Activated CD4-positive, alpha-beta T cell treated with anti-CD3 and anti-CD28 coated beads for 36 hours (primary cell): Measurements from ENCODE around the gene HLA-A. TPM values are rescaled to one million over a fixed set of nuclear protein-coding genes. Genes with fewer than 3 reads are reported as not detected.

Experiments used
- ATAC-seq: fragments of 200-7000 bp; cut with Tn5 transposase; one replicate; pipeline ENCODE4 v1.10.0; 2021; ENCODE audit warnings: mild to moderate bottlenecking, moderate library complexity
- CTCF ChIA-PET: fragments of 350-600 bp; sonication (Branson Sonifier 250); formaldehyde crosslinking; loops from one replicate; lab custom pipeline; 2021; ENCODE audit warnings: antibody characterized with exemption; lab: Charles Lee
- POLR2A ChIA-PET: fragments of 350-600 bp; sonication (Branson Sonifier 250); formaldehyde crosslinking; loops from one replicate; lab custom pipeline; 2021; ENCODE audit warnings: antibody characterized with exemption, inconsistent platforms; lab: Charles Lee
- DNase-seq: peaks from one replicate; pipeline ENCODE4 v3.0.0-alpha.2; 2020
- H3K27ac Mint-ChIP-seq: one replicate; pipeline ENCODE4 v1.8.0; 2021; ENCODE audit warnings: mixed read lengths
- H3K27me3 Mint-ChIP-seq: one replicate; pipeline ENCODE4 v1.8.0; 2021; ENCODE audit warnings: mixed read lengths
- H3K36me3 Mint-ChIP-seq: one replicate; pipeline ENCODE4 v1.8.0; 2021; ENCODE audit warnings: low read depth, mixed read lengths
- H3K4me1 Mint-ChIP-seq: one replicate; pipeline ENCODE4 v1.8.0; 2021; ENCODE audit warnings: mixed read lengths
- H3K4me3 Mint-ChIP-seq: one replicate; pipeline ENCODE4 v1.8.0; 2021; ENCODE audit warnings: mild to moderate bottlenecking, moderate library complexity, mixed read lengths
- H3K9me3 Mint-ChIP-seq: one replicate; pipeline ENCODE4 v1.8.0; 2021; ENCODE audit warnings: low read depth, mixed read lengths
- intact Hi-C, 2 experiments: fragments of 100-400 bp; cut with DNase I in 1 of 2; cut with micrococcal nuclease in 1 of 2; formaldehyde crosslinking; loops; one replicate each; pipeline versions ENCODE4 v1.14.2 to v1.15.1; 2022 to 2024; cut with DNase I, micrococcal nuclease
- total RNA-seq, 2 experiments: library from RNA; stranded (reverse); gene quantifications; one replicate each; pipeline ENCODE4 v1.2.3, GENCODE V29; 2021

HLA-A gene
- total RNA-seq, 2 experiments from 2014 or later = 1,053 to 1,189 TPM

- intact Hi-C loops = no loop called here
- DNase-seq (no peak), ATAC-seq (no peak)
- H3K9me3 Mint-ChIP-seq = no peaks in the 10 kb centered on the region
- CTCF ChIA-PET = interaction anchor here (0.6 to 1.6 kb wide), 8 partner anchors 11 to 336 kb away, joined by 3 to 8 read pairs (median 3); no protein-coding TSS in a partner anchor
- H3K27me3 Mint-ChIP-seq = peaks cover 8% of the 10 kb centered on the region
- no peak overlapping the region for H3K27ac Mint-ChIP-seq
- POLR2A ChIA-PET = no interaction called here
- no peaks in the 10 kb centered on the region for H3K4me1 Mint-ChIP-seq
- H3K36me3 Mint-ChIP-seq = no peaks in the 10 kb centered on the region
- no peak overlapping the region for H3K4me3 Mint-ChIP-seq
Observed at GRCh38 chr6:29989211-29989610, 46.9 kb downstream of the HLA-A start.

- Mint-ChIP-seq H3K27ac (no peak overlapping the region), H3K4me3 (no peak overlapping the region), H3K4me1 (no peaks in the 10 kb centered on the region), H3K36me3 (no peaks in the 10 kb centered on the region), H3K27me3 (peaks cover 8% of the 10 kb centered on the region), H3K9me3 (no peaks in the 10 kb centered on the region)
- no peak for ATAC-seq
- no peak for DNase-seq
- intact Hi-C loops = no loop called here
- POLR2A ChIA-PET = no interaction called here
- CTCF ChIA-PET = no interaction called here
Observed at GRCh38 chr6:29990931-29991330, 48.6 kb downstream of the HLA-A start.

GRCh38 chr6:29992807-29993206 lies 50.5 kb downstream of the HLA-A start:
- H3K36me3 Mint-ChIP-seq = no peaks in the 10 kb centered on the region
- POLR2A ChIA-PET = no interaction called here

GRCh38 chr6:29994826-29995225 lies 52.5 kb downstream of the HLA-A start:
- no peaks in the 10 kb centered on the region for H3K4me1 Mint-ChIP-seq
- intact Hi-C loops = no loop called here
- no peak for ATAC-seq
- no peaks in the 10 kb centered on the region for H3K9me3 Mint-ChIP-seq
- POLR2A ChIA-PET = interaction anchor here (0.6 kb wide), 1 partner anchor 34 kb away, joined by 3 read pairs; no protein-coding TSS in a partner anchor
- no peak overlapping the region for H3K27ac Mint-ChIP-seq
- no peak overlapping the region for H3K4me3 Mint-ChIP-seq
- H3K27me3 Mint-ChIP-seq = no peaks in the 10 kb centered on the region
- no peak for DNase-seq
- no peaks in the 10 kb centered on the region for H3K36me3 Mint-ChIP-seq
- CTCF ChIA-PET = interaction anchor here (0.8 kb wide), 1 partner anchor 30 kb away, joined by 3 read pairs; no protein-coding TSS in a partner anchor

More at GRCh38 chr6:29992807-29993206, 50.5 kb downstream of the HLA-A start:
- Mint-ChIP-seq H3K27me3 (peaks cover 8% of the 10 kb centered on the region), H3K4me1 (no peaks in the 10 kb centered on the region), H3K27ac (no peak overlapping the region), H3K4me3 (no peak overlapping the region), H3K9me3 (no peaks in the 10 kb centered on the region)
- CTCF ChIA-PET = no interaction called here
- no peak for DNase-seq
- intact Hi-C loops = loop anchor here (1.0 to 2.0 kb wide), 2 partner anchors 226 to 227 kb away; no protein-coding TSS in a partner anchor
- ATAC-seq = peak; percentile 79

- intact Hi-C loops = no loop called here
- ATAC-seq = peak; percentile 44
- CTCF ChIA-PET = interaction anchor here (0.8 kb wide), 1 partner anchor 29 kb away, joined by 3 read pairs; no protein-coding TSS in a partner anchor
- no peak for DNase-seq
- Mint-ChIP-seq H3K36me3 (no peaks in the 10 kb centered on the region), H3K9me3 (no peaks in the 10 kb centered on the region), H3K4me1 (no peaks in the 10 kb centered on the region), H3K27ac (no peak overlapping the region), H3K4me3 (no peak overlapping the region), H3K27me3 (no peaks in the 10 kb centered on the region)
- POLR2A ChIA-PET = no interaction called here
Observed at GRCh38 chr6:29995340-29995777, 53.0 kb downstream of the HLA-A start.

Other genes with a start within 250 kb of the HLA-A start
- 100 to 1,000 TPM; 216 to 229 TPM for gene HLA-F, start 219.1 kb upstream of the HLA-A start, total RNA-seq
- gene HLA-G, start 114.7 kb upstream of the HLA-A start, total RNA-seq = under 1 TPM; 0.35 to 0.55 TPM
- gene POLR1H, start 118.7 kb downstream of the HLA-A start, total RNA-seq = 10 to 100 TPM; 38.2 to 65.0 TPM
- 10 to 100 TPM; 47.8 to 59.9 TPM for gene PPP1R11, start 124.7 kb downstream of the HLA-A start, total RNA-seq
- not detected for gene RNF39, start 133.2 kb downstream of the HLA-A start, total RNA-seq
- not detected for gene TRIM31, start 170.6 kb downstream of the HLA-A start, total RNA-seq
- not detected for gene TRIM40, start 193.6 kb downstream of the HLA-A start, total RNA-seq
- under 1 TPM; 0.11 to 0.16 TPM for gene TRIM10, start 218.7 kb downstream of the HLA-A start, total RNA-seq
- gene TRIM15, start 221.0 kb downstream of the HLA-A start, total RNA-seq = under 1 TPM; 0.18 to 0.26 TPM